Ovary (tissue), 3 donors: Measurements from ENCODE around the gene GNAT3.
A peak's percentile ranks its signal among the peaks of the same experiment; 100 is the strongest.

Source experiments
- EP300 ChIP-seq: sonication (generic); formaldehyde crosslinking; IDR thresholded peaks from one replicate; pipeline ENCODE4 v1.6.1; 2017; ENCODE audit warnings: antibody characterized with exemption
- TF ChIP-seq, protein P1 (sequence below), 3 donors: fragments of 450-650 bp in 2 of 3; fragments of 200-600 bp in 1 of 3; IDR thresholded peaks; one replicate each; pipeline versions ENCODE4 v1.5.1 to v1.8.0; 2016 to 2022; ENCODE audit warnings: antibody characterized with exemption in 3 of 3, mild to moderate bottlenecking in 1 of 3
- donor health status: DM: no; HTN: no; CAD: no.

DNA sequence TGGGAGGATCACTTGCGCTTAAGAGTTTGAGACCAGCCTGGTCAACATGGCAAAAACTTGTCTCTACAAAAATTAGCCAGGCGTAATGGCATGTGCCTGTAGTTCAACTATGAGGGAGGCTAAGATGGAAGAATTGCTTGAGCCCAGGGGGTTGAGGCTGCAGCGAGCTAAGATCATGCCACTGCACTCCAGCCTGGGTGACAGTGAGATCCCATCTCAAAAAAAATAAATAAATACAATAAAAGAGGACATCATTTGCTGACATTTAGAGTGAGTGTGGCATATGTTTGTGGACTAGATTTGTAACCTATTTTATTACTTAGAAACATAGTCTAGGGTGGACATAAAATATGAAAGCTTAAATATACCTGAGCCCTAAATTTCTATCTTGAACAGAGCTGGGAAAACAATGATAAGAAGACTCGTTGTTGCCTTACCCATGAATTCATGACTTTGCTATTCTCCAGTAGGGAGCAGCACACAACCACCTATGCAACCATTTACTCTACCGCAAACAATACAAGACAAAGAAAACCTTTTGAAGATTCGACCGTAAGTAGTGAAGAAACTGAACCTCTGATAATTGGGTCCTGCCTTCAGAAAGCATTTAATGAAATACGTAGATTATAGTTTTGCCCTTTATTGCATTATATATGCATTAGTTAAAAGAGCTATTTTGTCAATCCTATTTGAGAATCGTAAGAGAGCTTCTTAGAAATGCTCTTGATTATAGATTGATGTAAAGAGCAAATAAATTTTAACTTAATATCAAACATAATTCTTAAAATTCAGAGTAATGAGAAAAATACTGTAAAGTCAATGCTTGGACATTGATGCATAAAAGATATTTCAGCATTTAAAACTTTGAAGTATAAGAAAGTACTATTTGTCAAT, 83.5 kb downstream of the GNAT3 start:
- TF ChIP-seq, protein P1, sequence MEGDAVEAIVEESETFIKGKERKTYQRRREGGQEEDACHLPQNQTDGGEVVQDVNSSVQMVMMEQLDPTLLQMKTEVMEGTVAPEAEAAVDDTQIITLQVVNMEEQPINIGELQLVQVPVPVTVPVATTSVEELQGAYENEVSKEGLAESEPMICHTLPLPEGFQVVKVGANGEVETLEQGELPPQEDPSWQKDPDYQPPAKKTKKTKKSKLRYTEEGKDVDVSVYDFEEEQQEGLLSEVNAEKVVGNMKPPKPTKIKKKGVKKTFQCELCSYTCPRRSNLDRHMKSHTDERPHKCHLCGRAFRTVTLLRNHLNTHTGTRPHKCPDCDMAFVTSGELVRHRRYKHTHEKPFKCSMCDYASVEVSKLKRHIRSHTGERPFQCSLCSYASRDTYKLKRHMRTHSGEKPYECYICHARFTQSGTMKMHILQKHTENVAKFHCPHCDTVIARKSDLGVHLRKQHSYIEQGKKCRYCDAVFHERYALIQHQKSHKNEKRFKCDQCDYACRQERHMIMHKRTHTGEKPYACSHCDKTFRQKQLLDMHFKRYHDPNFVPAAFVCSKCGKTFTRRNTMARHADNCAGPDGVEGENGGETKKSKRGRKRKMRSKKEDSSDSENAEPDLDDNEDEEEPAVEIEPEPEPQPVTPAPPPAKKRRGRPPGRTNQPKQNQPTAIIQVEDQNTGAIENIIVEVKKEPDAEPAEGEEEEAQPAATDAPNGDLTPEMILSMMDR (IDR thresholded peaks at IDR 0.05): peak in 2 of 3 donors; percentile 30 to 53
- no peak for TF ChIP-seq EP300
